ENCODE measurements around the gene GATM. TPM values are rescaled to one million over a fixed set of nuclear protein-coding genes. Genes with fewer than 3 reads are reported as not detected.

The GATM gene
- total RNA-seq, 1 experiment from 2014 or later = 10.7 TPM

GRCh38 chr15:45425135-45425534 is 46.8 kb upstream of the GATM start:
- DNase-seq = no peak
- Histone ChIP-seq H4K20me1 (ENCODE audit: control insufficient read depth, insufficient read depth, insufficient read length) (no peaks in the 10 kb centered on the region), H4K5ac (ENCODE audit: insufficient read length, low read depth, low read length) (no peak overlapping the region), H2AFZ (ENCODE audit: low read length) (no peak overlapping the region), H3K18ac (ENCODE audit: insufficient read length, low read depth, low read length) (no peak overlapping the region), H4K8ac (replicated peaks; ENCODE audit: insufficient read length, low read depth, low read length) (no peak overlapping the region), H2AK5ac (ENCODE audit: insufficient read length, low read length) (no peak overlapping the region), H3K4me1 (ENCODE audit: insufficient read depth, low read length) (no peaks in the 10 kb centered on the region), H3K23ac (ENCODE audit: insufficient read length, low read depth, low read length) (no peak overlapping the region), H3T11ph (ENCODE audit: low read length) (no peak overlapping the region), H3K27ac (ENCODE audit: insufficient read length, low read depth, low read length) (no peak overlapping the region), H3K79me1 (ENCODE audit: insufficient read depth, low read depth, low read length, poor library complexity, severe bottlenecking) (no peaks in the 10 kb centered on the region), H3K9ac (ENCODE audit: extremely low read depth, insufficient read length, low read length) (no peak overlapping the region), H2BK15ac (ENCODE audit: low read depth, low read length) (no peak overlapping the region), H3K4ac (ENCODE audit: low read depth, low read length) (no peak overlapping the region), H3K9me3 (ENCODE audit: control insufficient read depth, low read depth, low read length) (no peaks in the 10 kb centered on the region), H3K23me2 (ENCODE audit: insufficient read length, low read depth, low read length, poor library complexity, severe bottlenecking) (no peaks in the 10 kb centered on the region), H2BK5ac (ENCODE audit: insufficient read length, low read length) (no peak overlapping the region), H2BK20ac (ENCODE audit: low read depth, low read length, poor library complexity, severe bottlenecking) (no peak overlapping the region), H3K56ac (ENCODE audit: insufficient read length, low read depth, low read length) (no peak overlapping the region), H4K91ac (ENCODE audit: insufficient read length, low read depth, low read length) (no peak overlapping the region), H3K27me3 (ENCODE audit: insufficient read depth, low read length) (no peaks in the 10 kb centered on the region), H3K79me2 (ENCODE audit: insufficient read depth, low read length) (no peaks in the 10 kb centered on the region), H3K14ac (ENCODE audit: insufficient read depth, low read length) (no peak overlapping the region), H3K4me2 (ENCODE audit: insufficient read depth, insufficient read length, low read length) (no peak overlapping the region), H2BK12ac (ENCODE audit: insufficient read length, low read depth, low read length) (no peak overlapping the region), H2BK120ac (ENCODE audit: low read depth, low read length, poor library complexity, severe bottlenecking) (no peak overlapping the region)
- TF ChIP-seq CTCF (conservative IDR thresholded peaks at IDR 0.05) = no peak
- WGBS (ENCODE audit: extremely low coverage, insufficient read length, low lambda C conversion rate) = no CpG with 5 or more reads among the region's 7 CpGs
- no peaks in the 10 kb centered on the region for H3K9me3 Mint-ChIP-seq
- H3K4me3 Mint-ChIP-seq = no peak overlapping the region
- H3K27ac Mint-ChIP-seq = no peak overlapping the region
- H3K4me1 Mint-ChIP-seq = no peaks in the 10 kb centered on the region
- peaks cover 11 to 20% (median 12%) of the 10 kb centered on the region in 3 experiments; a peak in 5 of 7 replicates for H3K36me3 Mint-ChIP-seq (ENCODE audit: insufficient read depth in 1 of 3, low read depth in 3 of 3)
- peaks cover 19% of the 10 kb centered on the region for H3K27me3 Mint-ChIP-seq (ENCODE audit: low read depth)

Data from H9 (cell line).